Mononuclear cell (primary cell): ENCODE results near the gene TRMT44. TPM values are rescaled to one million over a fixed set of nuclear protein-coding genes. Genes with fewer than 3 reads are reported as not detected.
"Not testable (repeated sequence)": the region's sequence is repeated elsewhere in the genome, so short reads cannot be mapped to it uniquely, and the experiment has no call there.

Experiments used
- H3K27me3 ChIP-seq: 2 replicates; pipeline ENCODE4 v1.6.0; 2011; ENCODE audit warnings: low read length, control low read depth; ENCODE audit not compliant: insufficient read depth
- H3K4me1 ChIP-seq: 2 replicates; pipeline ENCODE4 v1.5.1; 2011; ENCODE audit warnings: mild to moderate bottlenecking, low read length, control low read depth; ENCODE audit not compliant: insufficient read depth
- H3K4me3 ChIP-seq: 2 replicates; pipeline ENCODE4 v1.5.1; 2011; ENCODE audit warnings: mild to moderate bottlenecking, low read length, moderate library complexity
- H3K9me3 ChIP-seq: 2 replicates; pipeline ENCODE4 v1.5.1; 2011; ENCODE audit warnings: low read depth, mild to moderate bottlenecking, control low read depth, low read length
- total RNA-seq: library from RNA; depleted of rRNA; stranded (reverse); fragments of >200 nt; gene quantifications from one replicate; pipeline ENCODE4 v1.2.3, GENCODE V29; 2012

The TRMT44 gene
- total RNA-seq, 1 donor: 35.2 TPM

DNA sequence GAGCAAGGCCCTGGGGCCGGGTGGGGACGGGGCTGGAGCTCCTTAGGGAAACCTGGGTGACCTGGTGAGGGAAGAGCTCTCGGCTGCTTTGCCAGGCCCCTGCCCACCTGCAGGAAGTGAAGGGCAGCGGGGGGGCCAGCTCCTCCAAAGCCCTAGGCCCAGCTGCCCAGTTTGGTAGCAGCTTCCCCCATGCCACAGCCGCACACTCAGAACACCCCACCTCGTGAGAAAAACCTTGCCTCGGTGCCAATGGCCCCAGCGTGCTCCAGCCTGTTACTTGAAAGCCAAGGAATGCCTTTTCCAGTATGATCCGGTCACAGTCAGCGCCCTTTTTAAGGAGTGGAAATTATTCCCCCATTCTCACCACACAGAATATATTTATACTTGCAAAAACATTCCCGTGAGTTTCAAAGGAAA is 38.4 kb upstream of the TRMT44 start:
- H3K9me3 ChIP-seq: no peaks in the 10 kb centered on the region
- H3K27me3 ChIP-seq: no peaks in the 10 kb centered on the region
- no peak overlapping the region for H3K4me3 ChIP-seq
- H3K4me1 ChIP-seq: peaks cover 20% of the 10 kb centered on the region

DNA sequence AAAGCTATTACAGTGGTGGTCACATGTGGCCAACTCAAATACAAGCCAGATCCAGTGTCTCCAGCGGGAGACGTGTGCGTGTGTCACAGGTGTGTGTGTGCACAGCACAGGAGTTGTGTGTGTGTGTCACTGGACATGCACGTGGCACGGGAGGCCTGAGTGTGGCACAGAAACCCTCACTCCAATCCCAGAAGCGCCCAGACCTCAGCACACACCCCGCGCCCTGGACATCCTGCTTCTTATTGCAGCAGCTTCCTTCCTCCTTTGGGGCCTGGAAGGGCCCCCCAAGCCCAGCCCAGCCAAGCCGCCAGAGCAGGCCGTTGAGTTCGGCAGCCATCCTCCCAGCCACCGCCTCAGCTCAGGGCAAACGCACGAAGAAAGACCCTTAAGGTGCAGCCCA is 37.9 kb upstream of the TRMT44 start:
- Histone ChIP-seq H3K4me1 (peaks cover 20% of the 10 kb centered on the region), H3K4me3 (no peak overlapping the region), H3K27me3 (no peaks in the 10 kb centered on the region), H3K9me3 (no peaks in the 10 kb centered on the region)

- H3K27me3 ChIP-seq: no peaks in the 10 kb centered on the region
- no peaks in the 10 kb centered on the region for H3K9me3 ChIP-seq
- H3K4me1 ChIP-seq: peaks cover 20% of the 10 kb centered on the region
- no peak overlapping the region for H3K4me3 ChIP-seq
These were observed 37.3 kb upstream of the TRMT44 start for GRCh38 chr4:8403173-8403753.

DNA sequence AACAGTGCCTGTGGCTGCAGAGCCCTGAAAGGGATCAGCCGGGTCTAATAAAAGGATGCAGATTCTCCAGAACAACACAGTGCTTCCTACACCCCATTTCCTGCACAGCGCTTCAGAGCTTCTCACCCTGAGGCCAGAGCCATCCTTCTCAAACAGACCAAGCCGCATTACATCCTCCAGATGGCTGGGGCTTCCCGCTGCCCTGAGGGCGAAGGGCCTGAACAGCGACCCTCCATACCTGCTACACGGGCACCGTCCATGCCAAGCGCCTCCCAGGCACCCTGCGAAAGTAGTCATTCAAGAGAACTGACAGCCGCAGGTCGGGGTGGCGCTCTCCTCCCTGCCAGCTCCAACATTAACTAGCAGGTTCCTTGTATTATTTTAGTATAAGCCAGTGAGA is 36.6 kb upstream of the TRMT44 start:
- Histone ChIP-seq H3K4me1 (peaks cover 20% of the 10 kb centered on the region), H3K9me3 (no peaks in the 10 kb centered on the region), H3K4me3 (no peak overlapping the region), H3K27me3 (no peaks in the 10 kb centered on the region)

DNA sequence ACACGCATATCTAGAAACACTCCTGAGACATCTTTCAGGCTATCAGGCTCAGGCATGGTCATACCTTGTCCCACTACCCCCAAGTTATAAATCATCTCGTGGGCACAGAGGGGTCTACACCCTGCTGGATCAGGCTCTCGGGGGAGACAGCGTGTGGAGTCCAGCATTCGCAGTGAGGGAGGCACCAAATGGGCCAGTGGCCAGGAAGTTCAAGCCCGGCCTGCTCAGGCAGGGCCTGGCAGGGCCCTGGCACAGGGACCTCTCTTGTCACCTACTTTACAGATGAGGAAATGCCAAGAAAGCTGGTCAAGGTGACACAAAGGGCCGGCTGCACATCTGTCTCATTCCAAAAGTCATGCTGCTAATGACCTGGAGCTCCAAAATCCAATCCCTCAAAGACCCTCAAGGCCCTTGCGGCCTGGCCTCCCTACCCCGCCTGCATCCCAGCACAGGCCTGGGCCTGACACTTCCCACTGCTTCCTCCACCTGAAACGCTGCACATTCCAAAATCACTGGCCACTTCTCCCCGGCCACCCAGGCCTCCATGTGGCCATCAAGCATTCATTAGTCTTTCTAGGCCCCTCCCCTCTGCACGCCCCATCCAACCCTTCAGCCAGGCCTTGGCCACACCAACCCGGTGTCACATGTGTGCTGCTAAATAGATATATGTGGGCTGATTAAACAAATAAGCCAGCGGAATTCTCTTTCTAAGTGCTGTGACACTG is 35.6 kb upstream of the TRMT44 start:
- Histone ChIP-seq H3K27me3 (no peaks in the 10 kb centered on the region), H3K4me1 (peaks cover 24% of the 10 kb centered on the region), H3K9me3 (no peaks in the 10 kb centered on the region), H3K4me3 (no peak overlapping the region)

DNA sequence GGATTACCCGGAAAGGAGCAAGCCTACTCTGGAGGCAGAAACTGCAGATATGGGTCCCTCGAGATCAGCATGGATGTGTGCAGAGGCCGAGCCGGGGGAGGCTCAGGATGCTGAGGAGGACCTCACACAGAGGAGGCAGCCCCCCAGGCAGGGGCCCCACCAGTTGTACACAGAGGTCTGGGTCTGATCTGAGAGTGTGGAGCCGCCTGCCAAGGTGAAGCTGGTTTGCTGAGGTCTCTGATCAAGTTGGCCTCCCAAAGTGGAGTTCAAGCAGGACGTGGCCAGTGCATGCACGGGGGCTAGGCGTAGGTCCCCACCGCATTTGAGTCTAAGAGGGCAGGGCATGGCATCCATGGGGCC is 35.1 kb upstream of the TRMT44 start:
- no peaks in the 10 kb centered on the region for H3K9me3 ChIP-seq
- peaks cover 29% of the 10 kb centered on the region for H3K4me1 ChIP-seq
- no peaks in the 10 kb centered on the region for H3K27me3 ChIP-seq
- H3K4me3 ChIP-seq: no peak overlapping the region

DNA sequence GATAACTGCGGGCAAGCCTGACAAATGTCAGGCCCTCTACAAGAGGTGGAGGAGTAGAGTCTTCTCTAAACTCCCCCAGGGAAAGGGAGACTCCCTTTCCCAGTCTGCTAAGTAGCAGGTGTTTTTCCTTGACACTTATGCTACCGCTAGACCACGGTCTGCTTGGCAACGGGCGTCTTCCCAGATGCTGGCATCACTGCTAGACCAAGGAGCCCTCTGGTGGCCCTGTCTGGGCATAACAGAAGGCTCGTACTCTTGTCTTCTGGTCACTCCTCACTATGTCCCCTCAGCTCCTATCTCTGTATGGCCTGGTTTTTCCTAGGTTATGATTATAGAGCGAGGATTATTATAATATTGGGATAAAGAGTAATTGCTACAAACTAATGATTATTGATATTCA is 33.7 kb upstream of the TRMT44 start:
- not testable (repeated sequence) for H3K4me3 ChIP-seq, H3K27me3 ChIP-seq, H3K9me3 ChIP-seq
- peaks cover 25% of the 10 kb centered on the region for H3K4me1 ChIP-seq

GRCh38 chr4:8407316-8407715 is 33.3 kb upstream of the TRMT44 start:
- H3K9me3 ChIP-seq: no peaks in the 10 kb centered on the region
- no peak overlapping the region for H3K4me3 ChIP-seq
- H3K27me3 ChIP-seq: no peaks in the 10 kb centered on the region
- H3K4me1 ChIP-seq: peaks cover 21% of the 10 kb centered on the region

- H3K27me3 ChIP-seq: no peaks in the 10 kb centered on the region
- H3K9me3 ChIP-seq: no peaks in the 10 kb centered on the region
- peaks cover 16% of the 10 kb centered on the region for H3K4me1 ChIP-seq
- no peak overlapping the region for H3K4me3 ChIP-seq
These were observed 32.8 kb upstream of the TRMT44 start for GRCh38 chr4:8407756-8408155.

- peaks cover 13% of the 10 kb centered on the region for H3K4me1 ChIP-seq
- no peaks in the 10 kb centered on the region for H3K9me3 ChIP-seq
- no peak overlapping the region for H3K4me3 ChIP-seq
- no peaks in the 10 kb centered on the region for H3K27me3 ChIP-seq
These were observed 31.1 kb upstream of the TRMT44 start for GRCh38 chr4:8409264-8410065.

DNA sequence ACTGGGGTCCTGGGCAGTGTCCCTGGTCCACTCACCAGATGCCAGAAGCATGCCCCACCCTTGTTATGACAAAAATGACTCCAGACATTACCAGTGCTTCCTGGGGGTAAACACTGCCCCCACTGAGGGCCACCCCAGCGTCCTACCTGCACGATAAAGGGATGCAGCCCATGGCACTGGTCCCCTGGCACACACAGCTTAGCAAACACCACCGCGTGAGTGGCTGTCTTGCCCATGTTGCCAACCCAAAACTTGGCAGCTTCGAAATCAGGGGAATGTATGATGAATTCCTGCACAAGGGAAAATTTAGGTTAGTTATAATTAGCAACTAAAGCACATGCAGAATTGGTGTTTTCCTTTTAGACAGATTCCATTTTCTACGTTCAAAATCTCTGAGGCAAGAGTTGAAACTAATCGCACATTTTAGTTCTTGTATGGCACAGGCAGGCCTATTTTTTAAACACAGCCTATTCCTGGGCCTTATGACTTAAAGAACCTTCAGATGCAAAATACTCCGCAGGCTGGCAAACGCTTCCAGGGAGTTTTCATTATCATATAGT is 30.4 kb upstream of the TRMT44 start:
- no peaks in the 10 kb centered on the region for H3K9me3 ChIP-seq
- H3K4me1 ChIP-seq: peaks cover 13% of the 10 kb centered on the region
- H3K27me3 ChIP-seq: no peaks in the 10 kb centered on the region
- H3K4me3 ChIP-seq: no peak overlapping the region

DNA sequence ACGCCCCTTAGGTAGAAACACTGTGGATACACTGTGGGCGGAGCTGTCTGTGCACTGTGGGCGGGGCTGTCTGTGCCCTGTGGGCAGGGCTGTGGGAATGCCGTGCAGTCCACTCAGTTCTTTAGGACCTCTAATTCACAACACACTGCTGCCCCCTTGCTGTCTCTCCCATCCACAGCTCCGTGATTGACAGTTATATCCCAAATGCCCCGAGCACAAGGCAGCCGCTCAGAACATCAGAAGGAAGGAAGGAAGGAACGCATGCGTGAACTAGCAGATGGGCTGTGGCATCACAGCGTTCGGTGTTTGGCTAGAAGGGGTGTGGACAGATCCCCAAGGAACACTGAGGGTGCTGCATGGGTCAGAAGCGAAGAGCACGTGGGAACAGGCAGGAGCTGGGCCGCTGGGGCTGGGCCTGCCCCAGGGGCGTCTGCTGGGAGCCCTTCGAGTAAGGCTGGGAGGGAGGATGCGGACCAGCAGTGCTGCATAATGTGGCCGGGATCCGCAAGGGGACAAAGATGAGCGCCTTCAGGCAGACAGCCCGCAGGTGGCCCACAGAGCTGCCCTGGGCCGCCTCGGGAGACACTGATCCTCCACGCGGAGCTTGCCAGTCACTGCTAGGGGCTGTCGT is 29.8 kb upstream of the TRMT44 start:
- no peaks in the 10 kb centered on the region for H3K27me3 ChIP-seq
- peaks cover 13% of the 10 kb centered on the region for H3K4me1 ChIP-seq
- H3K9me3 ChIP-seq: no peaks in the 10 kb centered on the region
- no peak overlapping the region for H3K4me3 ChIP-seq

- Histone ChIP-seq H3K4me3 (no peak overlapping the region), H3K4me1 (peaks cover 13% of the 10 kb centered on the region), H3K27me3 (no peaks in the 10 kb centered on the region), H3K9me3 (no peaks in the 10 kb centered on the region)
These were observed 29.0 kb upstream of the TRMT44 start for GRCh38 chr4:8411351-8412180.

GRCh38 chr4:8412288-8412687 is 28.3 kb upstream of the TRMT44 start:
- Histone ChIP-seq H3K27me3 (no peaks in the 10 kb centered on the region), H3K9me3 (no peaks in the 10 kb centered on the region), H3K4me3 (no peak overlapping the region), H3K4me1 (peaks cover 13% of the 10 kb centered on the region)
